HG03045 (cell line): ENCODE results near the gene TNK2.
"Not testable (repeated sequence)": the region's sequence is repeated elsewhere in the genome, so short reads cannot be mapped to it uniquely, and the experiment has no call there.

Experiments used
- ATAC-seq: cut with Tn5 transposase; IDR thresholded peaks from one replicate; pipeline ENCODE4 v1.9.1; 2021; ENCODE audit warnings: mild to moderate bottlenecking, moderate library complexity; ENCODE audit not compliant: unreplicated experiment

Gene TNK2

DNA sequence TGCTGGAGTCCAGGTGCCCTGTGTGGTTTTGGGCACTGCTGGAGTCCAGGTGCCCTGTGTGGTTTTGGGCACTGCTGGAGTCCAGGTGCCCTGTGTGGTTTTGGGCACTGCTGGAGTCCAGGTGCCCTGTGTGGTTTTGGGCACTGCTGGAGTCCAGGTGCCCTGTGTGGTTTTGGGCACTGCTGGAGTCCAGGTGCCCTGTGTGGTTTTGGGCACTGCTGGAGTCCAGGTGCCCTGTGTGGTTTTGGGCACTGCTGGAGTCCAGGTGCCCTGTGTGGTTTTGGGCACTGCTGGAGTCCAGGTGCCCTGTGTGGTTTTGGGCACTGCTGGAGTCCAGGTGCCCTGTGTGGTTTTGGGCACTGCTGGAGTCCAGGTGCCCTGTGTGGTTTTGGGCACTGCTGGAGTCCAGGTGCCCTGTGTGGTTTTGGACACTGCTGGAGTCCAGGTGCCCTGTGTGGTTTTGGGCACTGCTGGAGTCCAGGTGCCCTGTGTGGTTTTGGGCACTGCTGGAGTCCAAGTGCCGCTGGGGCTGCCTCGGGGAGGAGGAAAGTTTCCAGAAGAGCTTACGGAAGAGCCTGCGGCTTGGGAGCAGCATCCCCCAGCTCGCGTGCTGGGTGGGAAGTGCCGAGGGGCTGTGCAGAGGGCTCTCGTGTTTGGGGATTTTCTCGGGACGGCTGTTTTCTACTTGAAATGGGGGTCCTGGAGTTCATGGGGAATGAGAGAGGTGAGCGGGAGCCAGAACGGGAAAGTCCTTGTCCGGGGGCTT is 83.7 kb downstream of the TNK2 start:
- ATAC-seq: not testable (repeated sequence)

DNA sequence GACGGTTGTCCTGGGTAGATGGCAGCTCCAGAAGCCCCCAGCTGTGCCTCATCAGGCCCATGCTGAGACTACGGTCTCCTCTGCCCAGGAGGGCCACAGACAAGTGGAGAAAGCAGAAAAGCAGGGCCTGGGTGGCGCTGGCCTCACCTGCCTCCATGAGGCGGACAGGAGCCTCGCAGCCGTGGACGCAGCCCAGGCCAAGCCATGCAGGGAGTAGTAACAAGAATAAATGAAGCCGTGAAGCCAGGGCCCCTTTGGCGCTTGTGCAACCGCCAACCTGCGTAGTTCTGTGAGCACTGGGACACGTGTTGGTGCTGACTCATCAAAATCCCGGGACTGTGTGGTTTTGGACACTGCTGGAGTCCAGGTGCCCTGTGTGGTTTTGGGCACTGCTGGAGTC is 84.4 kb downstream of the TNK2 start:
- ATAC-seq: no peak

DNA sequence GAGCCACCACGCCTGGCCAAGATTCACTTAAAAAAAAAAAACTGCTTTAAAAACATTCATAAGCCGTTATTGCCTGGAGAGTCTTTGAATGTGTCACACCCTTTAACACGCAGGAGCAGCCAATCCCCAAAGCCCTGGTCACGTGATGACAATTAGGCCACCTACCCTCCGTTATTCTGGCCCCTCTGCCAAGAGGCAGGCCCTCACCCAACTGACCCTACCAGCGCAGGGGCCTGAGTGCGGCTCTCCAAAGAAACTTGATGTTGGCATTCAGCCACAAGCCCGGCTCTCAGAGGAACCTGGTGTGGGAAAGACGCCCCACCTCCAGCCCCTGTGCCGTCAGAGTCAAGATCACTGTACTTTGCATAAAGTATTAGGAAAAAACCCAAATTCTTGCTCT is 85.1 kb downstream of the TNK2 start:
- no peak for ATAC-seq

DNA sequence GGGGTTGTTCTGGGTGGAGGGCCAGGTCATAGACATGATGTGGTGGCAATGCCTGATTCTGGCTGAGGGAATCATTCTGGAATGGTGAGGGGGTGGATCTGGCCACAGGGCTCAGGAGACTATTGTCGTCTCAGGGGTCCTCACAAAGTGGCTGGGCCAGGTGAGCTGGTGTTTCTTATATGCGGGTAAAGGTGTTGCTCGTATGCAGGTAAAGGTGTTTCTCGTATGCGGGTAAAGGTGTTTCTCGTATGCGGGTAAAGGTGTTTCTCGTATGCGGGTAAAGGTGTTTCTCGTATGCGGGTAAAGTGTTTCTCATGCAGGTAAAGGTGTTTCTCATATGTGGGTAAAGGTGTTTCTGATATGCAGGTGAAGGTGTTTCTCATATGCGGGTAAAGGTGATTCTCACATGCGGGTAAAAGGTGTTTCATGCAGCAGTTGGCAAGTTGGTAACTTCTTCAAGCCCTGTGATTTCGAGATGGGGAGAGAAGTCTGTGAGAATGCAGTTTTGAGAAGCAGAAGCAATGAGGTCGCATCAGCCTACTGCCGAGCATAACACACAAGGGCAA is 86.1 kb downstream of the TNK2 start:
- no peak for ATAC-seq

DNA sequence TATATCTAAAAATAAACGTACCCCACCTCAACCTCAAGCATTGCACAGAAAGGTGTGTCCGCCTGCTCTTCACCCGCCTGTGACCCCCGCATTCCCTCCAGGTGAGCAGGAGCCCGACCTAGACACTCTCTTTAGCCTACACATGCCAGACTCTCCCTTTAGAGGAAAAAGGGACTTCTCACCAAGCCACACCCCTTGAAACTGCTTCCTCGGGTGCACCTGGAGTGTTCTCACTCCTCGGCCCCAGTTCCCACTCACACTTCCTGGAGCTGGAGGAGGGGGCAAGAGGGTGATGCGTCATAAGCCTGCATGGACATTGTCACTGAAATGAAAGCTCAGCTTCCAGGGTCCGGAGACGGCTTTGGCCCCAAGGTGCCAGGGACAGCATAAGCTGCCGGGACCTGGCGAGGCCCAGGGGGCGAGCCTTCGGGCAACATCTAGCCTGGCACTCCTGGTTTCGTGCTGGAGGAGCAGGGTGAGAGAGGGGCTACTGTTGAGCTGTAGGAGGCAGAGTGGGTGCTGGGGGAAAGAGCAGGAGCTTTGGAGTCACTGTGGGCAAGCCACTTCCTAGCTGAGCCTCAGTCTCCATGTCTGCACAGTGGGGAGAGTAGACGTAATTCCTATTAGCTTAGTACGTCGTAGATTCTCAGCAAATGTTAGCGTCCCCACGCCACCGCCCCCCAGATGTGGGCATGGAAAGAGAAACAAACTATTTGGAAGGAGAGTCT is 86.8 kb downstream of the TNK2 start:
- no peak for ATAC-seq

DNA sequence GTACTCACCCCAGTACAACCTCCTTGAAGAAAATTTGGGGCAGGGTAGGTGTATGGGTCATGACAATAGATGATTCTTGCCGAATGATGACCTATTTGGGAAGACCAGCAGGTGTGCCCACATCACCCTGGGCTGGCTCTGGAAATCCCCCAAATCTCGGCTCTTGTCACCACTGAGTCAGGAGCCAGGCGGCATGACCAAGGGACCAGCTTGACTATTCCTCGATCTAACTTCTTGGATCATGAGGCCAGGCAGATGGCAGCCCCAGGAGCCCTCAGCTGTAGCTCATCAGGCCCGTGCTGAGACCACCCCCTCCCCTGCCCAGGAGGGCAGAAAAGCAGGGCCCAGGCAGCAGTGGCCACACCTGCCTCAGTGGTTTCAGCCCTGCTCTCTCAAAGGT is 87.5 kb downstream of the TNK2 start:
- no peak for ATAC-seq

DNA sequence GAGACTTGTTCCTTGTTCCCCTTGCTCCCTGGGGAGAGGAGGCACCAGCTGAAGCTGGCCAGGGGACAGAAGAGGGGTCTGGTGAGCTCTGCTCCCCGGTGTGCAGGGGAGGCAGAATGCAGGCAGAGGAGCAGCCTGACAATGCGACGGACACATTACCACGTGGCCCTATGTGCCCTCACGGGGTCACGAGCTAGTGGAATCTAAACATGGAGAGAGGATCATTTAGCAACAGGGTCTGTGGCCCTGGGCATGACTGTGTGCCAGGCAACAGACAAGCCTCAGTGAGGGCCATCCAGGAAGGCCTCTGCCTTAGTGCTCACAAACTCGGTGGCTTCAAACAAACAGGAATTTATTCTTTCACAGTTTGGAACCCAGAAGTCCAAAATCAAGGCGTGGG is 88.2 kb downstream of the TNK2 start:
- no peak for ATAC-seq

DNA sequence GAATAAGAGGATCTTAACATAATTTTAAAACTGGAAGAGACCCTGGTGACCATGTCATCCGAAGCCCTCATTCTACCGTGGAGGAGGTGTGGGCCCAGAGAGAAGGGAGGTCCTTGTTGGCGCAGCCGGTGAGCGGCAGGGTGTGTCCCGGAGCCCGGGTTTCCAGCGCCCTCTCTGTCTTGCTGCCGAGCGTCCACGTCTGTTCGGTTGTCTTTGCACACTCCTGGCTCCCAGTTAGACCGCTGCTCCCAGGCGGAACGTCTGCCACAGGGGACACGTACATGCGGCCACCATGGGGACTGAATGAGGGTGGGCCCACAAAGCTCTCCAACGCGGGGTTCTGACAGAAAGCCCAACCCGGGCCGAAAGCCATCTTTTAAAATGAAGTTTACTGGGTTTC is 90.0 kb downstream of the TNK2 start:
- no peak for ATAC-seq

DNA sequence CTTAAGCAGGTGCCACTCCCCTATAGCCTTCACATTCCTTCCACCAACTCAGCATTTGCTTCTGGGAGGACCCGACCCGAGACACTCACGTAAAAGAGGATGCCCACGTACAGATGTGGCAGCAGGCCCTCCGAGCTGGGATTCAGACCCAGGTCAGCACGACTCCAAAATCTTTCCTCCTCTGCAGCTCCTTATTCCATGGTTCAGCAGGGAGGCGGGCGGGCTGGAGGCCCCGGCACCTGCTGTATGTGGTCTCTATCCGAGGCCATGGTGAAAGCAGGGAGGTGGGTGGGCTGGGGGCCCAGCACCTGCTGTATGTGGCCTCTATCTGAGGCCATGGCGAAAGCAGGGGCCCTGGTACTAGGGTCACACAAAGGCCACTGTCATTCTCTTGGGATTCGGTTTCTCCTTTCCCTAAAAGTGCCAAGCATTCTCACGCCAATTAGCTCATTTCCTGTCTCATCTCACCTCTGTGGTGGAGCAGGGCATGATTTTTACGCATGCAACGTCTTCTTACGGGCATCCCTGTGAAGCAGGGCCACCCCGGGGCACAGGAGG is 90.7 kb downstream of the TNK2 start:
- no peak for ATAC-seq

DNA sequence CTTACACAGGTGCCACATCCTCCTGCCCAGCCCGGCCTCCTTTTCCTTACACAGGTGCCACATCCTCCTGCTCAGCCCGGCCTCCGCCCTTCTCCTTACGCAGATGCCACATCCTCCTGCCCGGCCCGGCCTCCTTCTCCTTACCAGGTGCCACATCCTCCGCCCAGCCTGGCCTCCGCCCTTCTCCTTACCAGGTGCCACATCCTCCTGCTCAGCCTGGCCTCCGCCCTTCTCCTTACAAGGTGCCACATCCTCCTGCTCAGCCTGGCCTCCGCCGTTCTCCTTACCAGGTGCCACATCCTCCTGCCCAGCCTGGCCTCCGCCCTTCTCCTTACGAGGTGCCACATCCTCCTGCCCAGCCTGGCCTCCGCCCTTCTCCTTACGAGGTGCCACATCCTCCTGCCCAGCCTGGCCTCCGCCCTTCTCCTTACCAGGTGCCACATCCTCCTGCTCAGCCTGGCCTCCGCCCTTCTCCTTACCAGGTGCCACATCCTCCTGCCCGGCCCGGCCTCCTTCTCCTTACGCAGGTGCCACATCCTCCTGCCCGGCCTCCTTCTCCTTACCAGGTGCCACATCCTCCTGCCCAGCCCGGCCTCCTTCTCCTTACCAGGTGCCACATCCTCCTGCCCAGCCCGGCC is 92.0 kb downstream of the TNK2 start:
- not testable (repeated sequence) for ATAC-seq

DNA sequence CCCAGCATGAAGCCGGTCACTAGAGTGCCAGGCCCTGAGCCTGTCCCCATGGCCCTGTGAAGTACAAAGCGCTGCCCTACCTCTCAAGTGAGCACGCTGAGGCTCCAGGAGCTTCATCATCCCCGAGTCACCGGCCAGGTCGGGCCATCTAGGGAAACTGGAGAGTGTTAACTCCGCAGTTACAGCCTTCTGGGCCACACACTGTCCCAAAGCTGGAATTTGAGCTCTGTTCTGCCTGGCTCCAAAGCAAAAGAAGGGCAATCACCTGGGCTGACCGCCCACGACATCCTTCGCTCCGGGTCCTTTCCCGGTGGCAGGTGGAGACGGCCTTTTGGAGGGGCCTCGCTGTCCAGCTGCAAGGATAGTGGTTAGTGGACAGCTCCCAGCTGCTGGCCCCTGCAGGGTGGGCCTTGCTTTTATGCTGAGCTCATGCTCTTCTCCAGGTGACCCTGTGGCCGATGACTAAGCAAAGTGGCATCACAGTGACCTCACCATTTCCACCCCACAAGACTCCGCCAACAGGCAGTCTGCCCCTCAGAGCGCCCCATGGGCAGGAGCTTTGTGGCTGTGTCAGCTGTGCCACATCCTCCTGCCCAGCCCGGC is 93.1 kb downstream of the TNK2 start:
- no peak for ATAC-seq

DNA sequence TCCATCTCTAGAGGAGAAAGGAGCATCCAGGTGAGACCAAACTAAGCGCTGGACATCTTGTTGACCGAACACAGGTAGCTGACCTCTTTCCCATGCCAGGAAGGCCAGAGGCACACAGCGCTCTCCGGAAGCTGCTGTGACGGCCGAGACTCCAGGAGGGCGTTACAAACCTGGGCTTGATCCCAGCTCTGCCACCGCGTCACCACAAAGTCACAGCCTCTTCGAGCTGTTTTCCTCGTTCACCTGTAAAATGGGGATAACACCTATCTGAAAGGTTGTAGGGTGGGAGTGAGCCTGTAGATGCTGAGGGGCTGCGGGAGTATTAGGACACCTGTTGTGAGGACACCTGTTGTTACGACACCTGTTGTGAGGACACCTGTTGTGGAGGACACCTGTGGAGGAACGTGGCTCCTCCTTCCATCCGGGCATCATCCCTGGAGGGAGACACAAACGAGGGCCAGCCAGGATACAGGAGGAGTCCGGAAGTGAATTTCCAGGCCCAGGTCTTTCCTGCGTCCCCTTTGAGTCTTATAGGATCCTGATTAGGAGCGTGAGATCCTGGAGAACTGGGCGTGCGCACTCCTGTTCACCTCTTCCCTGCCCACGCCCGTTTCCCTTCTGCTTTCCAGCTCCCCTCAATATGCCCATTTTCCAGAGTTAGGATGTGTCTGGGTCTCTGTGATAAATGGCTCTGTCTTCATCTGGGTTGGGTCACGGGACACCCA is 94.3 kb downstream of the TNK2 start:
- no peak for ATAC-seq
